NCI-H146 (cell line): ENCODE results near the gene DEFB132.

Experiments
- DNase-seq: peaks from one replicate; lab custom pipeline; 2025; lab: John Stamatoyannopoulos, UW

Gene DEFB132

GRCh38 chr20:266596-267562 is 9.4 kb downstream of the DEFB132 start:
- peak; percentile 96 for DNase-seq

- no peak for DNase-seq
Measured at GRCh38 chr20:270517-270916, 13.0 kb downstream of the DEFB132 start.

- DNase-seq = no peak
Measured at GRCh38 chr20:271069-271468, 13.5 kb downstream of the DEFB132 start.

- no peak for DNase-seq
Measured at GRCh38 chr20:271528-271927, 14.0 kb downstream of the DEFB132 start.

GRCh38 chr20:272718-273117 is 15.2 kb downstream of the DEFB132 start:
- DNase-seq = no peak

- DNase-seq = no peak
Measured at GRCh38 chr20:273884-274283, 16.4 kb downstream of the DEFB132 start.

- DNase-seq = no peak
Measured at GRCh38 chr20:275791-276190, 18.3 kb downstream of the DEFB132 start.

- DNase-seq = no peak
Measured at GRCh38 chr20:276620-277495, 19.3 kb downstream of the DEFB132 start.

GRCh38 chr20:277496-277781 is 19.9 kb downstream of the DEFB132 start:
- no peak for DNase-seq

- no peak for DNase-seq
Measured at GRCh38 chr20:278181-278580, 20.7 kb downstream of the DEFB132 start.

GRCh38 chr20:278607-279571 is 21.4 kb downstream of the DEFB132 start:
- DNase-seq = no peak

GRCh38 chr20:284172-284571 is 26.6 kb downstream of the DEFB132 start:
- no peak for DNase-seq

- DNase-seq = no peak
Measured at GRCh38 chr20:286508-286907, 29.0 kb downstream of the DEFB132 start.

GRCh38 chr20:288956-289692 is 31.6 kb downstream of the DEFB132 start:
- no peak for DNase-seq

- DNase-seq = no peak
Measured at GRCh38 chr20:289693-290083, 32.2 kb downstream of the DEFB132 start.

- peak; percentile 93 for DNase-seq
Measured at GRCh38 chr20:290084-290831, 32.7 kb downstream of the DEFB132 start, which contains the start of gene C20orf96. TSS of gene C20orf96 (minus strand) at chr20:290750. CDS start at chr20:290610, 140 bp downstream.

- DNase-seq = no peak
Measured at GRCh38 chr20:294602-295001, 37.1 kb downstream of the DEFB132 start.

- DNase-seq = no peak
Measured at GRCh38 chr20:295804-296203, 38.3 kb downstream of the DEFB132 start.

- peak; percentile 96 for DNase-seq
Measured at GRCh38 chr20:297098-297924, 39.8 kb downstream of the DEFB132 start, which contains the start of gene ZCCHC3. TSS of gene ZCCHC3 (plus strand) at chr20:297570. CDS start at chr20:297587, 17 bp downstream.
